Measurements from ENCODE around the gene CNKSR1.

The CNKSR1 gene

GRCh38 chr1:26237230-26237966 lies 60.1 kb downstream of the CNKSR1 start:
- no peak for TF ChIP-seq CTCF (IDR thresholded peaks at IDR 0.05; ENCODE audit: extremely low read depth, missing control alignments)
- no peak for DNase-seq (ENCODE audit: low spot score)
